HL-60/S4 treated with retinoic acid at 250 ng/mL for 4 days and 3 days (cell line): ENCODE measurements around the gene SERPINA10.
"Not testable (repeated sequence)": the region's sequence is repeated elsewhere in the genome, so short reads cannot be mapped to it uniquely, and the experiment has no call there.

Source experiments
- in situ Hi-C: fragments of 300-500 bp; cut with MboI; formaldehyde crosslinking; loops from 2 replicates; pipeline ENCODE4 v1.7.0; 2022; ENCODE audit warnings: low sequenced_read_pairs

Gene SERPINA10

GRCh38 chr14:94284221-94284620 is 8.8 kb downstream of the SERPINA10 start:
- in situ Hi-C loops = no loop called here

GRCh38 chr14:94282991-94283723 is 9.9 kb downstream of the SERPINA10 start:
- in situ Hi-C loops = no loop called here

- in situ Hi-C loops = no loop called here
Measured at GRCh38 chr14:94278731-94279130, 14.3 kb downstream of the SERPINA10 start.

GRCh38 chr14:94276898-94277561 is 16.0 kb downstream of the SERPINA10 start:
- in situ Hi-C loops = not testable (repeated sequence)

GRCh38 chr14:94269156-94269555 is 23.9 kb downstream of the SERPINA10 start:
- in situ Hi-C loops = no loop called here

- in situ Hi-C loops = not testable (repeated sequence)
Measured at GRCh38 chr14:94268582-94268981, 24.5 kb downstream of the SERPINA10 start.

GRCh38 chr14:94267352-94267751 is 25.7 kb downstream of the SERPINA10 start:
- in situ Hi-C loops = no loop called here

GRCh38 chr14:94264195-94264594 is 28.9 kb downstream of the SERPINA10 start:
- in situ Hi-C loops = not testable (repeated sequence)

- in situ Hi-C loops = no loop called here
Measured at GRCh38 chr14:94244182-94244581, 48.9 kb downstream of the SERPINA10 start.

GRCh38 chr14:94239406-94239805 is 53.7 kb downstream of the SERPINA10 start:
- in situ Hi-C loops = no loop called here

GRCh38 chr14:94237983-94238382 is 55.1 kb downstream of the SERPINA10 start:
- in situ Hi-C loops = no loop called here

GRCh38 chr14:94237046-94237445 is 56.0 kb downstream of the SERPINA10 start:
- in situ Hi-C loops = no loop called here
